Gastrocnemius medialis (tissue), 4 donors: ENCODE data around the gene ACOX2. TPM values are rescaled to one million over a fixed set of nuclear protein-coding genes. Genes with fewer than 3 reads are reported as not detected.

Source experiments
- ATAC-seq, 2 donors: fragments of 150-250 bp; one replicate each; pipeline ENCODE4 v1.9.1; 2016
- DNase-seq, 2 donors: peaks; one replicate each; pipeline ENCODE4 v3.0.0-alpha.2; 2019
- H3K27ac ChIP-seq, 4 donors: fragments of 200-600 bp; sonication (generic); 1 replicate in 1 of 4; 2 replicates in 3 of 4; pipeline ENCODE4 v1.5.1; 2016 to 2018; ENCODE audit warnings: mild to moderate bottlenecking in 2 of 4, moderate library complexity in 1 of 4
- H3K27me3 ChIP-seq, 3 donors: fragments of 200-600 bp; sonication (generic) in 2 of 3; 1 replicate in 1 of 3; 2 replicates in 2 of 3; pipeline versions ENCODE4 v1.5.1 to v1.6.0; 2016 to 2019; ENCODE audit warnings: mild to moderate bottlenecking in 1 of 3, moderate library complexity in 1 of 3
- H3K36me3 ChIP-seq, 2 donors: fragments of 200-600 bp; sonication (generic) in 1 of 2; one replicate each; pipeline ENCODE4 v1.5.1; 2017 to 2018
- H3K4me1 ChIP-seq, 2 donors: fragments of 200-600 bp; sonication (generic) in 1 of 2; one replicate each; pipeline ENCODE4 v1.5.1; 2016 to 2017; ENCODE audit warnings: mild to moderate bottlenecking in 2 of 2
- H3K4me3 ChIP-seq, 4 donors: fragments of 200-600 bp; sonication (generic) in 3 of 4; 1 replicate in 1 of 4; 2 replicates in 3 of 4; pipeline ENCODE4 v1.5.1; 2016 to 2019; ENCODE audit warnings: mild to moderate bottlenecking in 2 of 4
- H3K9me3 ChIP-seq, 3 donors: fragments of 200-600 bp; sonication (generic) in 2 of 3; 1 replicate in 1 of 3; 2 replicates in 2 of 3; pipeline ENCODE4 v1.5.1; 2016 to 2019
- POLR2A ChIP-seq, 2 donors: fragments of 450-650 bp; IDR thresholded peaks; one replicate each; pipeline ENCODE4 v1.6.1; 2017; ENCODE audit warnings: antibody characterized with exemption in 2 of 2, mild to moderate bottlenecking in 2 of 2, moderate library complexity in 2 of 2
- in situ Hi-C, 4 donors: fragments of 200-750 bp; cut with MboI; loops; one replicate each; pipeline versions ENCODE4 v1.15.0 to v1.8.0; 2017; ENCODE audit warnings: low sequenced_read_pairs in 4 of 4
- intact Hi-C: fragments of 100-400 bp; cut with DNase I; formaldehyde crosslinking; loops from one replicate; pipeline ENCODE4 v1.15.1; 2023; ENCODE audit warnings: low total_unique reads
- total RNA-seq, 4 donors: library from RNA; depleted of rRNA; stranded (reverse); fragments of >200 nt; gene quantifications; one replicate each; pipeline versions ENCODE4 v1.1.0 to v1.2.3, GENCODE V29; 2016
- TF ChIP-seq, protein P1 (sequence below), 5 experiments: fragments of 450-650 bp in 3 of 5; fragments of 200-600 bp in 2 of 5; sonication (generic) in 2 of 5; IDR thresholded peaks in 4 of 5; conservative IDR thresholded peaks in 1 of 5; 1 replicate in 4 of 5; 2 replicates in 1 of 5; pipeline ENCODE4 v1.5.1; 2016 to 2019; ENCODE audit warnings: antibody characterized with exemption in 5 of 5, mild to moderate bottlenecking in 3 of 5, moderate library complexity in 3 of 5

Gene ACOX2
- total RNA-seq, 4 donors from 2014 or later = 1.6 to 10.4 (median 5.7) TPM

DNA sequence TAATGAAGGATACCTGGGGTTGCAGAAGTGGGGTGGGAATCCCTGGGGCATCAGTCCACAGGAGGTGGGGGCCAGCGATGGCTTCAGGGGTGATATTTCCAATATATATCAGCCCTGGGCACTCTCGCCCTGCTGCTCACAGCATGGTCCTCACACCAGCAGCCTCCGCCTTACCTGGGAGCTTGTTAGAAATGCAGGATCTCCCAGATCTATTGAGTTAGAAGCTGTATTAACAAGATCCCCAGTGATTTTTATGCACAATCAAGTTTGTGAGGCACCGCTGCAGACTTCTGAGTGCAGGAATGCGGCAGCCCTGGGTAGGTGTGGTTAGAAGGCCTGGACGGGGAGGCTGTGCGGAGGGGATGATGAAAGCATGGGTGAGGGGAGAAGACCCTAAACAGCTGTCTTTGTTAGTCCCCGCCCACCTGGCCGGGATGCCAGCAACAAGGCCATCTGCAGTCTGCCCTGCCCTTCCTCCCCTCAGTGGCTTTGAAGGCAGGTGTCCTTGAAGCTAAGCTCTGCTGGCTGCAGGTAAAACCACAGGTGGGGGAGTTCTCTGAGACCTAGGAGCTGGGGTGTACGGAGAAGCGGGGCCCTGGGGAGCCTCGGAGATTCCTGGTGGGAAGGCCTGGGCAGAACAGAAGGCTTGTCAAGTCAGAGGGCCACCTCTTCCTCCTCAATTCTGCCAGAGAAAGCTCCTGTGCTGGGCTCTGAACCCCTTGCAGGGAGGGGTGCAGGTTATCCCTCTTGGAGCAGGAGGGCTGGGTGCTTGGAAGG, 28.8 kb upstream of the ACOX2 start:
- Histone ChIP-seq H3K9me3 (no peaks in the 10 kb centered on the region), H3K27me3 (no peaks in the 10 kb centered on the region), H3K4me3 (no peak overlapping the region), H3K36me3 (no peaks in the 10 kb centered on the region), H3K4me1 (no peaks in the 10 kb centered on the region), H3K27ac (no peak overlapping the region)
- in situ Hi-C loops = loop anchor here in 1 of 4 donors (5.0 kb wide), 1 partner anchor 61 kb away; no protein-coding TSS in a partner anchor
- DNase-seq = no peak
- TF ChIP-seq, protein P1, sequence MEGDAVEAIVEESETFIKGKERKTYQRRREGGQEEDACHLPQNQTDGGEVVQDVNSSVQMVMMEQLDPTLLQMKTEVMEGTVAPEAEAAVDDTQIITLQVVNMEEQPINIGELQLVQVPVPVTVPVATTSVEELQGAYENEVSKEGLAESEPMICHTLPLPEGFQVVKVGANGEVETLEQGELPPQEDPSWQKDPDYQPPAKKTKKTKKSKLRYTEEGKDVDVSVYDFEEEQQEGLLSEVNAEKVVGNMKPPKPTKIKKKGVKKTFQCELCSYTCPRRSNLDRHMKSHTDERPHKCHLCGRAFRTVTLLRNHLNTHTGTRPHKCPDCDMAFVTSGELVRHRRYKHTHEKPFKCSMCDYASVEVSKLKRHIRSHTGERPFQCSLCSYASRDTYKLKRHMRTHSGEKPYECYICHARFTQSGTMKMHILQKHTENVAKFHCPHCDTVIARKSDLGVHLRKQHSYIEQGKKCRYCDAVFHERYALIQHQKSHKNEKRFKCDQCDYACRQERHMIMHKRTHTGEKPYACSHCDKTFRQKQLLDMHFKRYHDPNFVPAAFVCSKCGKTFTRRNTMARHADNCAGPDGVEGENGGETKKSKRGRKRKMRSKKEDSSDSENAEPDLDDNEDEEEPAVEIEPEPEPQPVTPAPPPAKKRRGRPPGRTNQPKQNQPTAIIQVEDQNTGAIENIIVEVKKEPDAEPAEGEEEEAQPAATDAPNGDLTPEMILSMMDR (IDR thresholded peaks at IDR 0.05 in 4 of 5, conservative IDR thresholded peaks at IDR 0.05 in 1 of 5) = no peak
- no peak for TF ChIP-seq POLR2A (IDR thresholded peaks at IDR 0.05)
- ATAC-seq = no peak
- intact Hi-C loops = no loop called here

DNA sequence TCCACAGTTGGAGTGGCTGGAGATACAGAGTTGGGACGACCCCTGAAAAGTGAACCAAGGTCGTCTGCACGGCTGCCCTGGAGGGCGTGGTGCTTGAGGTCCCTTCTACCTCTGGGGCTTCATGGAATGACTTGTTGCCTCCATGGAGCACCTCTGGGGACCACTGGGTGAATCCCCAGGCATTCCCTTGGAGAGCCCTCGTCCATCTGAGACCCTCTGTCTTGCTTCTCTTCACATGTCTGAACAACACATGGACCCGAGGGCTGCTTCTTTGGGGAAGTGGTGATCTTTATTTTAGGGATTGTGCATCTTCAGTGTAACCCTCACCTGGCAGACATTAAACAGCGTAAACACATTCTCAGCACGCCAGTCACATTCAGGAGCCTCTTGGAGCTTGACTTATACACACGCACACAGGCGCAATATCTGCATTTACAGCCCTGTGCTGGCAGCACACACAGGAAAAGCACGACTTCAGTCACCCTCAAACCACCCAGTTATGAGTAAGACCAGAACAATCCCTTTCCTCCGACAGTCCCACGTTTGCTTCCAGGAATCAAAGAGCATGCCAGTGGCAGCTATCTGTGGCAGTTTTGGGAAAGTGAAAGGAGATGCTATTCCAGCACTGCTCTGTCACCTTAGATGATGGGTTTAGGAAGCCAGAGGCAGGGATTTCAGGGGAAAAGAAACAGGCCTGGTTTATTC, 27.6 kb upstream of the ACOX2 start:
- DNase-seq (no peak), ATAC-seq (no peak)
- Histone ChIP-seq H3K36me3 (no peaks in the 10 kb centered on the region), H3K27ac (no peak overlapping the region), H3K27me3 (no peaks in the 10 kb centered on the region), H3K4me3 (no peak overlapping the region), H3K4me1 (no peaks in the 10 kb centered on the region), H3K9me3 (no peaks in the 10 kb centered on the region)
- TF ChIP-seq POLR2A (IDR thresholded peaks at IDR 0.05) = no peak
- TF ChIP-seq, protein P1 (IDR thresholded peaks at IDR 0.05 in 4 of 5, conservative IDR thresholded peaks at IDR 0.05 in 1 of 5) = no peak
- in situ Hi-C loops (loop anchor here in 1 of 4 donors (5.0 kb wide), 1 partner anchor 63 kb away; no protein-coding TSS in a partner anchor), intact Hi-C loops (no loop called here)

DNA sequence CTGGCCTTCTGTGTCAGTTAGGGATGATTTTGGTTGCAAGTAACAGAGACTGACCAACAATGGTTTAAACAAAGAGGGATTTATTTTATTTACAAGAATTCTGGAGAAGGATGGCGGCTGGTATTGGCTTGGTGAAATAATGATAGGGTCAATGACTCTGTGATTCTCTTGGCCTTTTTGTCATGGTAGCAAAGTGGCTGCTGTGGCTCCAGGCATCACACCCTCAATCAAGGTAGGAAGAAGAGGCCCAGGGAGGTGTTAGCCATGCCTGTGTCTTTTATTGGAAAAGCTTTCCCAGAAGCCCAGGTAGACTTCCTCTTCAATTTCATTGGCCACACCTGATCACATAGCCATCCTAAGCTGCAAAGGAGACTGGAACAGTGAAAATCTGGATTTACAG, 27.1 kb upstream of the ACOX2 start:
- H3K27ac ChIP-seq = no peak overlapping the region
- no peaks in the 10 kb centered on the region for H3K27me3 ChIP-seq
- no peaks in the 10 kb centered on the region for H3K9me3 ChIP-seq
- no peaks in the 10 kb centered on the region for H3K36me3 ChIP-seq
- ATAC-seq = no peak
- DNase-seq = no peak
- no peaks in the 10 kb centered on the region for H3K4me1 ChIP-seq
- in situ Hi-C loops (no loop called here), intact Hi-C loops (no loop called here)
- TF ChIP-seq, protein P1 (IDR thresholded peaks at IDR 0.05 in 4 of 5, conservative IDR thresholded peaks at IDR 0.05 in 1 of 5) = no peak
- no peak overlapping the region for H3K4me3 ChIP-seq

DNA sequence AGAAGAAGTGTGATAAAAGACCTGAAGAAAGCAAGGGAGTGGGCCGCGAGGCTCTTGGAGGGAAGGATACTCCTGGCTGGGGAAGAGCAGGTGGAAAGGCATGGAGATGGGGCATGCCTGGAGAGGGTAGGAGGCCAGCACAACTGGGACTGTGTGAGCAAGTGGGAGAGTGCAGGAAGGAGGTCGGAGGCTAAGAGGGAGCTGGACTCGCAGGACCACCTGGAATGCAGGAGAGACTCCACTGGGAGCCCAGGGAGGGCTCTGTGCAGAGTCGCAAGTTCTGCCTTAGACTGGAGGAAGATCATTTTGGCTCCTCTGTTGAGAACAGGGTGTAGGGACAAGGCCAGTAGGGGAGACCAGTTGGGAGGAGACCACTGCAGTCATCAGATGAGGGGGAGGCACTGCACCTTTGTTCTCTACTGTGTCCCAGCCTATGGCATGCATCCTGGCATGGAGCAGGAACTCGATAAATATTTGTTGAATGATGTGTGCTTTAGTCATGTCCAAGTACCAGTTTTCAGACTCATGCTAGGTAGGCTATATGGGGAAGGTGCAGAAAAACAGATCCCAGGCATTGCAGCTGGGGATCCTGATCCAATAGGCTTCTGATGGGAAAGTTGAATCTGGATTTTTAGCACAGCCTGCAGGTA, 26.5 kb upstream of the ACOX2 start:
- in situ Hi-C loops = no loop called here
- no peak for ATAC-seq
- Histone ChIP-seq H3K9me3 (no peaks in the 10 kb centered on the region), H3K27ac (no peak overlapping the region), H3K4me1 (no peaks in the 10 kb centered on the region), H3K36me3 (no peaks in the 10 kb centered on the region), H3K4me3 (no peak overlapping the region), H3K27me3 (no peaks in the 10 kb centered on the region)
- no peak for DNase-seq
- TF ChIP-seq POLR2A (IDR thresholded peaks at IDR 0.05) = no peak
- TF ChIP-seq, protein P1 (IDR thresholded peaks at IDR 0.05 in 4 of 5, conservative IDR thresholded peaks at IDR 0.05 in 1 of 5) = no peak
- intact Hi-C loops = no loop called here
